ENCODE results near the gene PSMB3.
"Not testable (repeated sequence)": the region's sequence is repeated elsewhere in the genome, so short reads cannot be mapped to it uniquely, and the experiment has no call there.

PSMB3 gene

GRCh38 chr17:38790148-38790707 lies 37.7 kb downstream of the PSMB3 start:
- not testable (repeated sequence) for DNase-seq (ENCODE audit: insufficient read length, low spot score); FAIRE-seq

GRCh38 chr17:38791162-38791561 lies 38.6 kb downstream of the PSMB3 start:
- no peak for FAIRE-seq
- DNase-seq (ENCODE audit: insufficient read length, low spot score), result no peak

- FAIRE-seq, result no peak
- DNase-seq (ENCODE audit: insufficient read length, low spot score), result no peak
Observed at GRCh38 chr17:38794221-38794620, 41.7 kb downstream of the PSMB3 start.

GRCh38 chr17:38796451-38797157 lies 44.1 kb downstream of the PSMB3 start:
- no peak for DNase-seq (ENCODE audit: insufficient read length, low spot score)
- no peak for FAIRE-seq

- DNase-seq (ENCODE audit: insufficient read length, low spot score) (no peak), FAIRE-seq (no peak)
Observed at GRCh38 chr17:38797158-38797490, 44.6 kb downstream of the PSMB3 start.

GRCh38 chr17:38797828-38798227 lies 45.3 kb downstream of the PSMB3 start:
- DNase-seq (ENCODE audit: insufficient read length, low spot score) (no peak), FAIRE-seq (no peak)

GRCh38 chr17:38798614-38799500 lies 46.3 kb downstream of the PSMB3 start:
- no peak for FAIRE-seq
- peak; percentile 51 for DNase-seq (ENCODE audit: insufficient read length, low spot score)

- FAIRE-seq, result no peak
- peak; percentile 99 for DNase-seq (ENCODE audit: insufficient read length, low spot score)
Observed at GRCh38 chr17:38799501-38800236, 47.1 kb downstream of the PSMB3 start, which contains the start of gene PIP4K2B. Gene PIP4K2B (minus strand): TSS chr17:38799556. CDS start chr17:38799424, 132 bp downstream.

GRCh38 chr17:38800237-38800760 lies 47.8 kb downstream of the PSMB3 start:
- FAIRE-seq (no peak), DNase-seq (ENCODE audit: insufficient read length, low spot score) (no peak)

GRCh38 chr17:38809828-38810227 lies 57.3 kb downstream of the PSMB3 start:
- FAIRE-seq (no peak), DNase-seq (ENCODE audit: insufficient read length, low spot score) (no peak)

Data from HTR-8/SVneo (cell line).